GM23338 (cell line): ENCODE results near the gene RTL1.

Experiments used
- CREB1 ChIP-seq: fragments of 250-450 bp; sonication (Bioruptor Pico); IDR thresholded peaks from 2 replicates; pipeline ENCODE4 v1.5.0; 2020; ENCODE audit warnings: low read depth, mild to moderate bottlenecking, moderate library complexity
- EZH2 ChIP-seq: fragments of 200-600 bp; sonication (generic); IDR thresholded peaks from one replicate; pipeline ENCODE4 v1.8.0; 2017; ENCODE audit warnings: antibody characterized with exemption, mild to moderate bottlenecking, low read depth; ENCODE audit not compliant: unreplicated experiment
- EZH2phosphoT487 ChIP-seq: fragments of 200-600 bp; sonication (generic); IDR thresholded peaks from one replicate; pipeline ENCODE4 v1.8.1; 2018; ENCODE audit warnings: antibody characterized with exemption; ENCODE audit not compliant: unreplicated experiment
- JUNB ChIP-seq: IDR thresholded peaks from one replicate; pipeline ENCODE4 v1.6.1; 2016; ENCODE audit warnings: antibody characterized with exemption; ENCODE audit not compliant: unreplicated experiment
- NANOG ChIP-seq: IDR thresholded peaks from 2 replicates; pipeline ENCODE4 v1.6.1; 2016; ENCODE audit warnings: antibody characterized with exemption, borderline replicate concordance
- POLR2AphosphoS5 ChIP-seq: IDR thresholded peaks from 2 replicates; pipeline ENCODE4 v1.6.1; 2016; ENCODE audit warnings: antibody characterized with exemption, low read depth
- STAT1 ChIP-seq: IDR thresholded peaks from one replicate; pipeline ENCODE4 v1.6.1; 2016; ENCODE audit warnings: antibody characterized with exemption; ENCODE audit not compliant: unreplicated experiment
- ZNF114 ChIP-seq: fragments of 250-450 bp; sonication (Bioruptor Pico); IDR thresholded peaks from 2 replicates; pipeline ENCODE4 v1.5.0; 2020; ENCODE audit warnings: mild to moderate bottlenecking, moderate library complexity
- ZNF331 ChIP-seq: fragments of 250-450 bp; sonication (Bioruptor Pico); IDR thresholded peaks from 2 replicates; pipeline ENCODE4 v1.5.0; 2020; ENCODE audit warnings: low read depth, mild to moderate bottlenecking, moderate library complexity
- TF ChIP-seq, protein P1 (sequence below), 2 experiments: fragments of 200-600 bp in 1 of 2; sonication (generic) in 1 of 2; conservative IDR thresholded peaks; 2 replicates each; pipeline versions ENCODE4 v1.5.1 to v1.6.1; 2016 to 2017; ENCODE audit warnings: antibody characterized with exemption in 2 of 2, low read depth in 2 of 2, mild to moderate bottlenecking in 2 of 2, moderate library complexity in 1 of 2
- TF ChIP-seq, protein P2 (sequence below): IDR thresholded peaks from one replicate; pipeline ENCODE4 v1.6.1; 2018; ENCODE audit warnings: antibody characterized with exemption; ENCODE audit not compliant: unreplicated experiment
- TF ChIP-seq, protein P3 (sequence below): IDR thresholded peaks from 2 replicates; pipeline ENCODE4 v1.6.1; 2016; ENCODE audit warnings: antibody characterized with exemption

DNA sequence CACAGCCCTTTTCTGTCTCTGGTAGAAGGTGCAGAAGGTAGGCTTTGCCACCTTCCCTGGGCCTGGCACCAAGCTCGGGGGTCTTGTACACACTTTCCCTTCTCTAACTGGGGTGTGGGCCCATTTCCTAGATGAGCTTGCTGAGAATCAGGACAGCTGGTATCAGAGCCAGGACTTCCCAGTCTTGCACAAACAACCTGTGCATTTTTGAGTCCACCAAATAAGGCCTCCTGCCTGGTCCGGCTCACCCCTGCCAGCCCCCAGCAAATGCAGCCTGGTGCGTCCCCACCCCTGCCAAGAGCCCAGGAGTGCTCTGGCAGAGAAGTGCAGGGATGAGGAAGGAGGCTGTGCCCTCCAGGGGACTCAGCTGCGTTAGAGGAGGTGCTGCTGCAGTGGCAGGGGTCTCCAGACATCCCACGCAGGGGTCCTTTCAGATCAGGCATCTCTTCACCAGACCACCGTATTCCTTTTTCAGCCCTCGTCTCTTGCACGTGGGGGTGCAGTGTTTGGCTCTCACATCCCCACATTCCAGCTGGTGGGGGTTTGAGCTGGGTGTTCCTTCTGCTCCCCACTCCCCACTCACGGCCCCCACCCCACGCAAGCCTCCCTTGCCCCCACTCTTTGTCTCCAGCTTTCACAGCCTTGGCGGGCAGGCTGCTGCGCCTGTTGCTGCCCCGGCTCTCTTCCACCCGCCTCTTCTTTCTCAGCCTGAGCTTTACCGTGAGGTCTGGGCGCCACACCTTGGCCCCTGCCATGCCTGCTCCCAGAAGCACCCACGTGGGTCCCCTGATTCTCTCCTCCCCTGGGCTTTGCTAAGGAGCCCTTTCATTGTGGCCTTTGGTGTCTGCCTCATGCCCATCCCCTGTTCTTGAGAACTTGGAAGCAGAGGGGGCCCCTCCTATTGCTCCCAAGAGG lies 45.3 kb downstream of the RTL1 start:
- TF ChIP-seq, protein P1, sequence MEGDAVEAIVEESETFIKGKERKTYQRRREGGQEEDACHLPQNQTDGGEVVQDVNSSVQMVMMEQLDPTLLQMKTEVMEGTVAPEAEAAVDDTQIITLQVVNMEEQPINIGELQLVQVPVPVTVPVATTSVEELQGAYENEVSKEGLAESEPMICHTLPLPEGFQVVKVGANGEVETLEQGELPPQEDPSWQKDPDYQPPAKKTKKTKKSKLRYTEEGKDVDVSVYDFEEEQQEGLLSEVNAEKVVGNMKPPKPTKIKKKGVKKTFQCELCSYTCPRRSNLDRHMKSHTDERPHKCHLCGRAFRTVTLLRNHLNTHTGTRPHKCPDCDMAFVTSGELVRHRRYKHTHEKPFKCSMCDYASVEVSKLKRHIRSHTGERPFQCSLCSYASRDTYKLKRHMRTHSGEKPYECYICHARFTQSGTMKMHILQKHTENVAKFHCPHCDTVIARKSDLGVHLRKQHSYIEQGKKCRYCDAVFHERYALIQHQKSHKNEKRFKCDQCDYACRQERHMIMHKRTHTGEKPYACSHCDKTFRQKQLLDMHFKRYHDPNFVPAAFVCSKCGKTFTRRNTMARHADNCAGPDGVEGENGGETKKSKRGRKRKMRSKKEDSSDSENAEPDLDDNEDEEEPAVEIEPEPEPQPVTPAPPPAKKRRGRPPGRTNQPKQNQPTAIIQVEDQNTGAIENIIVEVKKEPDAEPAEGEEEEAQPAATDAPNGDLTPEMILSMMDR (conservative IDR thresholded peaks at IDR 0.05; ENCODE audit: low read depth in 2 of 2): 0 out of 4 replicates have a peak, but pooled peaks of 1 of the 2 experiments have one; percentile 6
- no peak for TF ChIP-seq EZH2
- TF ChIP-seq POLR2AphosphoS5: no peak
- no peak for TF ChIP-seq ZNF331 (CRISPR knock-in tag)
- no peak for TF ChIP-seq EZH2phosphoT487
- TF ChIP-seq, protein P2, sequence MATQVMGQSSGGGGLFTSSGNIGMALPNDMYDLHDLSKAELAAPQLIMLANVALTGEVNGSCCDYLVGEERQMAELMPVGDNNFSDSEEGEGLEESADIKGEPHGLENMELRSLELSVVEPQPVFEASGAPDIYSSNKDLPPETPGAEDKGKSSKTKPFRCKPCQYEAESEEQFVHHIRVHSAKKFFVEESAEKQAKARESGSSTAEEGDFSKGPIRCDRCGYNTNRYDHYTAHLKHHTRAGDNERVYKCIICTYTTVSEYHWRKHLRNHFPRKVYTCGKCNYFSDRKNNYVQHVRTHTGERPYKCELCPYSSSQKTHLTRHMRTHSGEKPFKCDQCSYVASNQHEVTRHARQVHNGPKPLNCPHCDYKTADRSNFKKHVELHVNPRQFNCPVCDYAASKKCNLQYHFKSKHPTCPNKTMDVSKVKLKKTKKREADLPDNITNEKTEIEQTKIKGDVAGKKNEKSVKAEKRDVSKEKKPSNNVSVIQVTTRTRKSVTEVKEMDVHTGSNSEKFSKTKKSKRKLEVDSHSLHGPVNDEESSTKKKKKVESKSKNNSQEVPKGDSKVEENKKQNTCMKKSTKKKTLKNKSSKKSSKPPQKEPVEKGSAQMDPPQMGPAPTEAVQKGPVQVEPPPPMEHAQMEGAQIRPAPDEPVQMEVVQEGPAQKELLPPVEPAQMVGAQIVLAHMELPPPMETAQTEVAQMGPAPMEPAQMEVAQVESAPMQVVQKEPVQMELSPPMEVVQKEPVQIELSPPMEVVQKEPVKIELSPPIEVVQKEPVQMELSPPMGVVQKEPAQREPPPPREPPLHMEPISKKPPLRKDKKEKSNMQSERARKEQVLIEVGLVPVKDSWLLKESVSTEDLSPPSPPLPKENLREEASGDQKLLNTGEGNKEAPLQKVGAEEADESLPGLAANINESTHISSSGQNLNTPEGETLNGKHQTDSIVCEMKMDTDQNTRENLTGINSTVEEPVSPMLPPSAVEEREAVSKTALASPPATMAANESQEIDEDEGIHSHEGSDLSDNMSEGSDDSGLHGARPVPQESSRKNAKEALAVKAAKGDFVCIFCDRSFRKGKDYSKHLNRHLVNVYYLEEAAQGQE: no peak
- TF ChIP-seq, protein P3, sequence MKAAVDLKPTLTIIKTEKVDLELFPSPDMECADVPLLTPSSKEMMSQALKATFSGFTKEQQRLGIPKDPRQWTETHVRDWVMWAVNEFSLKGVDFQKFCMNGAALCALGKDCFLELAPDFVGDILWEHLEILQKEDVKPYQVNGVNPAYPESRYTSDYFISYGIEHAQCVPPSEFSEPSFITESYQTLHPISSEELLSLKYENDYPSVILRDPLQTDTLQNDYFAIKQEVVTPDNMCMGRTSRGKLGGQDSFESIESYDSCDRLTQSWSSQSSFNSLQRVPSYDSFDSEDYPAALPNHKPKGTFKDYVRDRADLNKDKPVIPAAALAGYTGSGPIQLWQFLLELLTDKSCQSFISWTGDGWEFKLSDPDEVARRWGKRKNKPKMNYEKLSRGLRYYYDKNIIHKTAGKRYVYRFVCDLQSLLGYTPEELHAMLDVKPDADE: no peak
- no peak for TF ChIP-seq STAT1
- no peak for TF ChIP-seq CREB1 (CRISPR knock-in tag)
- no peak for TF ChIP-seq ZNF114 (CRISPR knock-in tag)
- TF ChIP-seq JUNB: no peak
- no peak for TF ChIP-seq NANOG
